Measurements from ENCODE around the gene PAK5. TPM values are rescaled to one million over a fixed set of nuclear protein-coding genes. Genes with fewer than 3 reads are reported as not detected.
A peak's percentile ranks its signal among the peaks of the same experiment; 100 is the strongest.

The PAK5 gene
- total RNA-seq, 4 donors from 2014 or later = 0.04 to 0.34 (median 0.24) TPM

DNA sequence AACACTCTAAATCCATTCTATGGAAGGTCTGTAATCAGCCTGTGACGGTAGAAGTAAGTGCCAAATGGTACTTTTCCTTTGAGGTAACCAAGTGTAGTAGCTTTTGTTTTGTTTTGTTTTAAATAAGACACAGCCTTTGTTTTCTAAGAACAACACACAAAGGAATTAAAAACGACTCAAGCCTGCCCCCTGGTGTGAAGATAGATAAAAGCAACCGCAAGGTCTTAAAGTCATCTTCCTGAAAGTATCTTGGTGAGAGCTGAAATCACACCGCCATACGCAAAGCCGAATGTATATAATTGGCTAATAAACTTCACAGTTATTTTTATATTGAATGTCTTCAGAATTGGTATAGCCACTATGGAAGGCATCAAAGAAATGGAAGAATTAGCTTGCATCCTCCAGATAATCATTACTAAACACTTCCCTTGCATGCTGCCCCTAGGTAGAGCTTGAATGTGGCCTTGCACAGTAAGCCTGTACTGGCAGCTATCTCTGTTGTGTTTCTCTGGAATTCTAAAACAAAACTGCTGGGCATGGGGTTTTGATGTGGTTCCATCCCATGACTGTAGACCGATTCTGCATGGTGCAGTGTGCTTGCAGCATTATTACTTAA, 228.9 kb downstream of the PAK5 start:
- intact Hi-C loops (cut with DNase I) = loop anchor here (5.0 to 10.0 kb wide), 3 partner anchors 203 to 485 kb away; no protein-coding TSS in a partner anchor
- DNase-seq = no peak

DNA sequence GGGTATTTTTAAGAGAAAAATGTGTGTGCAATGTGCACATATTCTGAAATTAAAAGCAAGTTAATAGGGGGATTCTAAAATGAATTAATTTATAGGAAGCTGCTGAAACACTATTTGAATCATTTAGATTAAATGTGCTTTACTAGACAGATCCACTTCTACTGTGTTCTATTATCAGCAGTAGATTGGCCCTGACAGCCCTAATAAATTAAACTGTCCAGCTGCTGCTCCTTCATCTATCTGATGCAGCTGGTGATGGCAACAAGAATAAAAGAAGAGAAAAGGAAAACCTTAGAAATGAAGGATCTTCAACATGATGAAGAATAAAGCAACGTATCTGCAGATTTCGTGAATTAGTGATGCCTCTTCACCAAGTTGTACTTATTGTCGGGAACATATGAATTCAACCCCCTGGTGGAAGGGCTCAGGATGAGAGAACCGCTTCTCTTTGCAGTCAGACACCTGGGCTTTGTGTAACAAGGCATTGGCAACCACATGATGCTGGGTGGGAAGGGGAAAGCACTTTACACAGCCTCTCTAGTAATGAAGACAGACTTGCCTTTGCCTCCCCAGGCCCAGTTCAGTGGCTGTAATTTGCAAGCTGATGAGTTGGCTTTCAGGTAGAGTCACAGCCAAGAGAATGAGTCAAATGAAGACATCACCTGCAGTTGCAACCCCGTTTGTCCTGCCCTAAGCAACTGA, 230.1 kb downstream of the PAK5 start:
- Histone ChIP-seq H3K4me3 (no peak overlapping the region), H3K36me3 (no peaks in the 10 kb centered on the region), H3K9me3 (no peaks in the 10 kb centered on the region), H3K27ac (no peak overlapping the region), H3K4me1 (no peaks in the 10 kb centered on the region), H3K27me3 (no peaks in the 10 kb centered on the region)
- intact Hi-C loops (cut with DNase I) = no loop called here
- DNase-seq = no peak
- TF ChIP-seq, protein P1, sequence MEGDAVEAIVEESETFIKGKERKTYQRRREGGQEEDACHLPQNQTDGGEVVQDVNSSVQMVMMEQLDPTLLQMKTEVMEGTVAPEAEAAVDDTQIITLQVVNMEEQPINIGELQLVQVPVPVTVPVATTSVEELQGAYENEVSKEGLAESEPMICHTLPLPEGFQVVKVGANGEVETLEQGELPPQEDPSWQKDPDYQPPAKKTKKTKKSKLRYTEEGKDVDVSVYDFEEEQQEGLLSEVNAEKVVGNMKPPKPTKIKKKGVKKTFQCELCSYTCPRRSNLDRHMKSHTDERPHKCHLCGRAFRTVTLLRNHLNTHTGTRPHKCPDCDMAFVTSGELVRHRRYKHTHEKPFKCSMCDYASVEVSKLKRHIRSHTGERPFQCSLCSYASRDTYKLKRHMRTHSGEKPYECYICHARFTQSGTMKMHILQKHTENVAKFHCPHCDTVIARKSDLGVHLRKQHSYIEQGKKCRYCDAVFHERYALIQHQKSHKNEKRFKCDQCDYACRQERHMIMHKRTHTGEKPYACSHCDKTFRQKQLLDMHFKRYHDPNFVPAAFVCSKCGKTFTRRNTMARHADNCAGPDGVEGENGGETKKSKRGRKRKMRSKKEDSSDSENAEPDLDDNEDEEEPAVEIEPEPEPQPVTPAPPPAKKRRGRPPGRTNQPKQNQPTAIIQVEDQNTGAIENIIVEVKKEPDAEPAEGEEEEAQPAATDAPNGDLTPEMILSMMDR (IDR thresholded peaks at IDR 0.05) = no peak
- no peak for TF ChIP-seq POLR2A (IDR thresholded peaks at IDR 0.05)
- 73 to 79% methylated on average over 5 of the region's 5 CpGs for whole genome bisulfite sequencing, 2 donors

More for the DNA sequence above, 228.9 kb downstream of the PAK5 start:
- no peak overlapping the region for H3K27ac ChIP-seq
- TF ChIP-seq, protein P1 (IDR thresholded peaks at IDR 0.05) = peak; percentile 27 to 74 (median 64)
- no peak for TF ChIP-seq POLR2A (IDR thresholded peaks at IDR 0.05)
- no peaks in the 10 kb centered on the region for H3K36me3 ChIP-seq
- no peaks in the 10 kb centered on the region for H3K9me3 ChIP-seq
- H3K4me1 ChIP-seq = no peaks in the 10 kb centered on the region
- H3K27me3 ChIP-seq = no peaks in the 10 kb centered on the region
- 21 to 26% methylated on average over 7 of the region's 7 CpGs for WGBS, 2 donors
- no peak overlapping the region for H3K4me3 ChIP-seq

DNA sequence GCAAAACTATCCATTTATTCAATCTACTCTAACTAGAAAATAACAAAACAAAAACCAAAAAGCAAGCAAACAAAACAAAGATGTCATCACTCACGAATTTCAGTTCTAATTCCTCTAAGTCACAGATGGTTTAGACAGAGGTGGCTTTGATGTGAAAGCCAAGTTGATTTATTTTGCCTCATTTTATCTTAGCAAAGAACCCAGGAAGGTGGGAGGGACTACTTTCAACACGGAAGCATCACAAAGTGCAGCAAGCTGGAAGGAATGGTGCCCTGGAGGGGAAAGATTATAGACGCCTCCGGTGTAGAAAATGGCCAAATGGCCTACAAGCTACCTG, 236.1 kb downstream of the PAK5 start:
- no peaks in the 10 kb centered on the region for H3K9me3 ChIP-seq
- H3K4me1 ChIP-seq = no peaks in the 10 kb centered on the region
- H3K27me3 ChIP-seq = no peaks in the 10 kb centered on the region
- TF ChIP-seq, protein P1 (IDR thresholded peaks at IDR 0.05) = no peak
- TF ChIP-seq POLR2A (IDR thresholded peaks at IDR 0.05) = no peak
- H3K4me3 ChIP-seq = no peak overlapping the region
- intact Hi-C loops (cut with DNase I) = no loop called here
- no peak overlapping the region for H3K27ac ChIP-seq
- no peak for DNase-seq
- no peaks in the 10 kb centered on the region for H3K36me3 ChIP-seq
- WGBS, 2 donors = 35 to 54% methylated on average over 4 of the region's 4 CpGs

DNA sequence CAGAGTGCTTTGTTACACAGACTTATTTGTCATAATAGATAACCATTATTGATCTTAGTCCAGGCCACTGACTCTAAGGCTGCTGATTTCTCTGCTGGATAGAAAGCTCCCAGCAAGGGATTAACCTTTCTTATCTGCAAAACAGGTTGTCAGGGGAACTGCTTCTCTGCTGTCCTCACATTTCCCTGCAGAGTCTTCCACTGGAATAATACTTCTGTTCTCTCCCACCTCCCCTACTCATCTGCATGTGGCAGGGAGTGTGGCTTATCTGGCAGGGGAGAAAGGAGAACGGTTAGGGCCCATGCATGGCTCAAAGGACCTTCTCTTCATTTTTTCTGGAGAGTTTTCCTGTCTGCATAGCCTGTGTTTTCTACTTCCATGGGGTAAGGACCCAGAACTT, 238.3 kb downstream of the PAK5 start:
- no peak overlapping the region for H3K4me3 ChIP-seq
- no peak overlapping the region for H3K27ac ChIP-seq
- H3K27me3 ChIP-seq = no peaks in the 10 kb centered on the region
- intact Hi-C loops (cut with DNase I) = no loop called here
- H3K36me3 ChIP-seq = no peaks in the 10 kb centered on the region
- TF ChIP-seq, protein P1 (IDR thresholded peaks at IDR 0.05) = no peak
- no peak for TF ChIP-seq POLR2A (IDR thresholded peaks at IDR 0.05)
- H3K9me3 ChIP-seq = no peaks in the 10 kb centered on the region
- 33 to 60% methylated on average over 1 of the region's 1 CpG for WGBS, 2 donors
- DNase-seq = no peak
- no peaks in the 10 kb centered on the region for H3K4me1 ChIP-seq

DNA sequence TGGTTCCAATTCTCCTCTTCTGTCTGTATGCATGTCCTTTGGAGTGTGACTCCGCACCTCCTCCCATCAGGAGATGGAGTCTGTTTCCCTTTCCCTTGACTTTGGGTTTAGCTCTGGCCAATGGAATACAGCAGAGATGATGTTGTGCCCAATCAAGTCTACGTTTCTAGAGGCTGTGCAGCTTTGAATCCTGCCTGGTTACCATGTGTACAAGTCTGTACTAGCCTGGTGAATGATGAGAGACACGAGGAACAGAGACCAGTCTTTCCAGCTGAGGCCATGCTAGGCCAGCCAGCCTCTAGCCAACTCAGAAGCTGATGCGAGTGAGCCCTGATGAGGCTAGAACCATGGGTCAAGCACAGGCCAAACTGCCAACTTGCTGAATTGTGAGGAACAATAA, 241.3 kb downstream of the PAK5 start:
- Histone ChIP-seq H3K9me3 (no peaks in the 10 kb centered on the region), H3K36me3 (no peaks in the 10 kb centered on the region), H3K4me1 (no peaks in the 10 kb centered on the region), H3K27ac (no peak overlapping the region), H3K27me3 (no peaks in the 10 kb centered on the region), H3K4me3 (no peak overlapping the region)
- TF ChIP-seq, protein P1 (IDR thresholded peaks at IDR 0.05) = no peak
- no peak for TF ChIP-seq POLR2A (IDR thresholded peaks at IDR 0.05)
- DNase-seq = no peak
- intact Hi-C loops (cut with DNase I) = no loop called here
- WGBS, 2 donors = 39 to 67% methylated on average over 4 of the region's 4 CpGs

All from esophagus squamous epithelium (tissue), 5 donors.